CD4-positive, alpha-beta T cell treated with Interleukin-2 at 100 ng/mL for 4 hours (primary cell): ENCODE measurements around the gene CNOT6L.
A peak's percentile ranks its signal among the peaks of the same experiment; 100 is the strongest.
"Not testable (repeated sequence)": the region's sequence is repeated elsewhere in the genome, so short reads cannot be mapped to it uniquely, and the experiment has no call there.

Source experiments
- DNase-seq: peaks from one replicate; pipeline ENCODE4 v3.0.0-alpha.2; 2020; ENCODE audit warnings: low spot score

The CNOT6L gene

GRCh38 chr4:77782102-77782835 is 36.9 kb downstream of the CNOT6L start:
- no peak for DNase-seq

- not testable (repeated sequence) for DNase-seq
These were observed 38.4 kb downstream of the CNOT6L start for GRCh38 chr4:77780762-77781161.

GRCh38 chr4:77777135-77777807 is 41.9 kb downstream of the CNOT6L start:
- no peak for DNase-seq

- DNase-seq = no peak
These were observed 42.7 kb downstream of the CNOT6L start for GRCh38 chr4:77776182-77777134.

- no peak for DNase-seq
These were observed 46.1 kb downstream of the CNOT6L start for GRCh38 chr4:77773101-77773500.

- DNase-seq = no peak
These were observed 47.6 kb downstream of the CNOT6L start for GRCh38 chr4:77771566-77771965.

GRCh38 chr4:77765720-77766119 is 53.4 kb downstream of the CNOT6L start:
- DNase-seq = no peak

- no peak for DNase-seq
These were observed 56.6 kb downstream of the CNOT6L start for GRCh38 chr4:77762531-77762930.

GRCh38 chr4:77761595-77761994 is 57.6 kb downstream of the CNOT6L start:
- DNase-seq = no peak

GRCh38 chr4:77758804-77759203 is 60.4 kb downstream of the CNOT6L start:
- DNase-seq = no peak

- DNase-seq = no peak
These were observed 67.4 kb downstream of the CNOT6L start for GRCh38 chr4:77751764-77752163.

GRCh38 chr4:77745792-77746191 is 73.4 kb downstream of the CNOT6L start:
- DNase-seq = no peak

- no peak for DNase-seq
These were observed 77.1 kb downstream of the CNOT6L start for GRCh38 chr4:77742054-77742453.

- no peak for DNase-seq
These were observed 78.7 kb downstream of the CNOT6L start for GRCh38 chr4:77740480-77740879.

GRCh38 chr4:77734928-77735327 is 84.2 kb downstream of the CNOT6L start:
- peak; percentile 59 for DNase-seq

- DNase-seq = no peak
These were observed 87.5 kb downstream of the CNOT6L start for GRCh38 chr4:77731656-77732055.

- DNase-seq = no peak
These were observed 90.7 kb downstream of the CNOT6L start for GRCh38 chr4:77728420-77728819.

GRCh38 chr4:77721073-77721472 is 98.1 kb downstream of the CNOT6L start:
- no peak for DNase-seq

GRCh38 chr4:77718500-77718899 is 100.7 kb downstream of the CNOT6L start:
- not testable (repeated sequence) for DNase-seq

GRCh38 chr4:77715414-77716290 is 103.5 kb downstream of the CNOT6L start:
- no peak for DNase-seq

- no peak for DNase-seq
These were observed 104.7 kb downstream of the CNOT6L start for GRCh38 chr4:77714514-77714913.

- no peak for DNase-seq
These were observed 105.3 kb downstream of the CNOT6L start for GRCh38 chr4:77713884-77714283.
